Omental fat pad (tissue), 4 donors: ENCODE data around the gene NUP54. TPM values are rescaled to one million over a fixed set of nuclear protein-coding genes. Genes with fewer than 3 reads are reported as not detected.

Source experiments
- ATAC-seq: fragments of 150-250 bp; one replicate; pipeline ENCODE4 v1.9.1; 2016; ENCODE audit warnings: mild to moderate bottlenecking, moderate library complexity; ENCODE audit not compliant: low FRiP score
- DNase-seq: peaks from one replicate; pipeline ENCODE4 v3.0.0-alpha.2; 2019; ENCODE audit warnings: low spot score
- CTCF ChIP-seq, 3 donors: fragments of 450-650 bp; IDR thresholded peaks; one replicate each; pipeline ENCODE4 v1.5.1; 2016 to 2017; ENCODE audit warnings: antibody characterized with exemption in 3 of 3, mild to moderate bottlenecking in 3 of 3, moderate library complexity in 2 of 3
- total RNA-seq, 4 donors: library from RNA; depleted of rRNA; stranded (reverse); fragments of >200 nt; gene quantifications; one replicate each; pipeline ENCODE4 v1.1.0, GENCODE V29; 2016

NUP54 gene
- total RNA-seq, 4 donors from 2014 or later: 36.0 to 50.1 (median 39.3) TPM

GRCh38 chr4:76074993-76075600 lies 73.1 kb downstream of the NUP54 start:
- DNase-seq: no peak
- no peak for ATAC-seq
- no peak for TF ChIP-seq CTCF (IDR thresholded peaks at IDR 0.05)

- DNase-seq (no peak), ATAC-seq (no peak)
- TF ChIP-seq CTCF (IDR thresholded peaks at IDR 0.05): no peak
Observed at GRCh38 chr4:76074468-76074867, 73.7 kb downstream of the NUP54 start, which contains the start of gene ART3. TSS of gene ART3 (plus strand) at chr4:76074709. CDS start at chr4:76075890, 1,181 bp downstream.

- no peak for ATAC-seq
- DNase-seq: no peak
- no peak for TF ChIP-seq CTCF (IDR thresholded peaks at IDR 0.05)
Observed at GRCh38 chr4:76072760-76073159, 75.4 kb downstream of the NUP54 start.

GRCh38 chr4:76067652-76068286 lies 80.4 kb downstream of the NUP54 start:
- ATAC-seq: no peak
- peak in 1 of 3 donors; percentile 28 for TF ChIP-seq CTCF (IDR thresholded peaks at IDR 0.05)

GRCh38 chr4:76066546-76066945 lies 81.7 kb downstream of the NUP54 start:
- no peak for TF ChIP-seq CTCF (IDR thresholded peaks at IDR 0.05)
- ATAC-seq (peak; percentile 28), DNase-seq (no peak)

More at GRCh38 chr4:76067652-76068286, 80.4 kb downstream of the NUP54 start:
- peak; percentile 57 for DNase-seq

Other genes with a start within 250 kb of the NUP54 start
- not detected for gene PPEF2, start 245.9 kb downstream of the NUP54 start, total RNA-seq
- gene NAAA, start 207.4 kb downstream of the NUP54 start, total RNA-seq: 100 to 1,000 TPM in 1 of 4 donors, 10 to 100 TPM in 3; 42.7 to 135 (median 61.2) TPM
- 10 to 100 TPM; 31.8 to 50.2 (median 35.8) TPM for gene SDAD1, start 157.5 kb downstream of the NUP54 start, total RNA-seq
- 1 to 10 TPM in 2 of 4 donors, under 1 TPM in 1, not detected in 1; 0.74 to 5.2 (median 1.8) TPM for gene CXCL9, start 140.9 kb downstream of the NUP54 start, total RNA-seq
- 1 to 10 TPM in 2 of 4 donors, under 1 TPM in 1, not detected in 1; 0.46 to 3.5 (median 1.7) TPM for gene CXCL10, start 124.9 kb downstream of the NUP54 start, total RNA-seq
- 1 to 10 TPM in 2 of 4 donors, not detected in 2; 1.3 to 1.6 TPM for gene CXCL11, start 112.3 kb downstream of the NUP54 start, total RNA-seq
- 1 to 10 TPM in 1 of 4 donors, not detected in 3; 1.7 TPM for gene ART3, start 73.7 kb downstream of the NUP54 start, total RNA-seq
- gene SCARB2, start 65.4 kb upstream of the NUP54 start, total RNA-seq: 100 to 1,000 TPM; 106 to 174 (median 172) TPM
- gene FAM47E, start 103.3 kb upstream of the NUP54 start, total RNA-seq: 1 to 10 TPM; 1.7 to 7.8 (median 3.1) TPM
- 10 to 100 TPM; 12.8 to 49.3 (median 24.9) TPM for gene STBD1, start 158.3 kb upstream of the NUP54 start, total RNA-seq